SK-N-SH (cell line): ENCODE data around the gene SCAMP5. TPM values are rescaled to one million over a fixed set of nuclear protein-coding genes. Genes with fewer than 3 reads are reported as not detected.
A peak's percentile ranks its signal among the peaks of the same experiment; 100 is the strongest.

ENCODE experiments used
- CTCF ChIA-PET: fragments of 300-600, 350-600 bp; formaldehyde crosslinking; extraction: SDS; loops from one replicate; lab custom pipeline; 2021; lab: Yijun Ruan, JAX
- POLR2A ChIA-PET: fragments of 350-600 bp; sonication (Branson Sonifier 250); formaldehyde crosslinking; extraction: SDS; loops from one replicate; lab custom pipeline; 2020; ENCODE audit warnings: antibody characterized with exemption, inconsistent platforms; lab: Yijun Ruan, JAX
- DNase-seq: peaks from one replicate; pipeline ENCODE4 v3.0.0; 2012
- H2AFZ ChIP-seq: fragments of 200-600 bp; sonication (generic); 2 replicates; pipeline ENCODE4 v1.8.1; 2016; ENCODE audit warnings: antibody characterized with exemption, mild to moderate bottlenecking, low read depth
- H3F3A ChIP-seq: fragments of 200-600 bp; sonication (generic); replicated peaks from 2 replicates; pipeline ENCODE3; 2016; ENCODE audit warnings: antibody characterized with exemption, mild to moderate bottlenecking; ENCODE audit not compliant: insufficient read depth
- H3K27ac ChIP-seq, 2 experiments: fragments of 200-500 bp in 1 of 2; fragments of 200-600 bp in 1 of 2; sonication (Bioruptor generic) in 1 of 2; sonication (generic), shearing (Covaris generic) in 1 of 2; 2 replicates each; pipeline versions ENCODE4 v1.5.1 to v1.6.1; 2014 to 2016; ENCODE audit warnings: low read depth in 2 of 2, inconsistent platforms in 1 of 2, low read length in 1 of 2, mild to moderate bottlenecking in 1 of 2, mixed read lengths in 1 of 2
- H3K27me3 ChIP-seq: fragments of 200-600 bp; sonication (generic), shearing (Covaris generic); 2 replicates; pipeline ENCODE4 v1.6.1; 2016; ENCODE audit warnings: mixed run types; ENCODE audit not compliant: insufficient read depth
- H3K36me3 ChIP-seq, 2 experiments: fragments of 200-500 bp in 1 of 2; fragments of 200-600 bp in 1 of 2; sonication (Bioruptor generic) in 1 of 2; sonication (generic) in 1 of 2; replicated peaks in 1 of 2; 2 replicates each; pipeline versions ENCODE3 to v1.5.1; 2014 to 2016; ENCODE audit warnings: low read length in 1 of 2, mild to moderate bottlenecking in 1 of 2; ENCODE audit not compliant: insufficient read depth in 2 of 2, control insufficient read depth in 1 of 2
- H3K4me1 ChIP-seq, 2 experiments: fragments of 200-500 bp in 1 of 2; fragments of 200-600 bp in 1 of 2; sonication (Bioruptor generic) in 1 of 2; sonication (generic), shearing (Covaris generic) in 1 of 2; 2 replicates each; pipeline versions ENCODE4 v1.5.1 to v1.6.1; 2014 to 2016; ENCODE audit warnings: low read depth in 1 of 2, low read length in 1 of 2, mixed run types in 1 of 2; ENCODE audit not compliant: insufficient read depth in 2 of 2, control insufficient read depth in 1 of 2
- H3K4me2 ChIP-seq: fragments of 200-600 bp; sonication (generic), shearing (Covaris generic); 2 replicates; pipeline ENCODE4 v1.6.1; 2017; ENCODE audit warnings: mixed run types
- H3K4me3 ChIP-seq, 2 experiments: fragments of 200-500 bp in 1 of 2; fragments of 200-600 bp in 1 of 2; sonication (Bioruptor generic) in 1 of 2; sonication (generic), shearing (Covaris generic) in 1 of 2; 2 replicates each; pipeline versions ENCODE4 v1.5.1 to v1.8.1; 2014 to 2016; ENCODE audit warnings: low read depth in 2 of 2, inconsistent platforms in 1 of 2, low read length in 1 of 2, mild to moderate bottlenecking in 1 of 2, mixed read lengths in 1 of 2, moderate library complexity in 1 of 2
- H3K79me2 ChIP-seq: fragments of 200-600 bp; sonication (generic); 2 replicates; pipeline ENCODE4 v1.8.1; 2017; ENCODE audit warnings: mild to moderate bottlenecking; ENCODE audit not compliant: insufficient read depth
- H3K9ac ChIP-seq: fragments of 200-600 bp; sonication (generic); 2 replicates; pipeline ENCODE4 v1.6.1; 2017; ENCODE audit warnings: mixed run types
- H3K9me2 ChIP-seq: fragments of 200-600 bp; sonication (generic); 2 replicates; pipeline ENCODE4 v1.6.1; 2017; ENCODE audit warnings: mixed run types
- H3K9me3 ChIP-seq: fragments of 200-600 bp; sonication (generic); 2 replicates; pipeline ENCODE4 v1.6.1; 2017; ENCODE audit warnings: mixed run types, mild to moderate bottlenecking, moderate library complexity
- H4K20me1 ChIP-seq: fragments of 200-600 bp; sonication (generic); 2 replicates; pipeline ENCODE4 v1.6.1; 2017; ENCODE audit warnings: mild to moderate bottlenecking, mixed run types; ENCODE audit not compliant: insufficient read depth
- CHD2 ChIP-seq: fragments of 150-350 bp; IDR thresholded peaks from 2 replicates; pipeline ENCODE4 v1.6.1; 2018; ENCODE audit warnings: low read length; ENCODE audit not compliant: partially characterized antibody
- EP300 ChIP-seq, 2 experiments: IDR thresholded peaks; 2 replicates each; pipeline versions ENCODE4 v1.4.0 to v1.6.1; 2012; ENCODE audit warnings: borderline replicate concordance in 1 of 2, low read depth in 1 of 2, low read length in 1 of 2
- FOXJ3 ChIP-seq: sonication (generic); formaldehyde crosslinking; IDR thresholded peaks from 2 replicates; pipeline ENCODE4 v1.5.1; 2020; ENCODE audit warnings: mild to moderate bottlenecking, missing genetic modification reagents
- FOXM1 ChIP-seq: IDR thresholded peaks from 2 replicates; pipeline ENCODE4 v1.4.0; 2012; ENCODE audit warnings: low read depth, mild to moderate bottlenecking
- GATA2 ChIP-seq: sonication (generic); formaldehyde crosslinking; IDR thresholded peaks from 2 replicates; pipeline ENCODE4 v1.5.0; 2020; ENCODE audit warnings: mild to moderate bottlenecking, missing genetic modification reagents
- MEF2A ChIP-seq: IDR thresholded peaks from 2 replicates; pipeline ENCODE4 v1.4.0; 2012; ENCODE audit warnings: low read depth, borderline replicate concordance
- MXI1 ChIP-seq: IDR thresholded peaks from 2 replicates; pipeline ENCODE4 v1.6.1; 2012; ENCODE audit warnings: mild to moderate bottlenecking, low read depth, low read length, improper control_type of control experiment
- POLR2AphosphoS5 ChIP-seq: IDR thresholded peaks from 2 replicates; pipeline ENCODE4 v1.6.1; 2012; ENCODE audit warnings: low read depth, low read length
- RAD21 ChIP-seq: IDR thresholded peaks from 2 replicates; pipeline ENCODE4 v1.6.1; 2012; ENCODE audit warnings: mild to moderate bottlenecking, low read length
- RCOR1 ChIP-seq: fragments of 150-350 bp; IDR thresholded peaks from 2 replicates; pipeline ENCODE4 v1.6.1; 2017; ENCODE audit warnings: antibody characterized with exemption, low read length
- SIN3A ChIP-seq: IDR thresholded peaks from 2 replicates; pipeline ENCODE4 v1.6.1; 2012; ENCODE audit warnings: low read depth, mild to moderate bottlenecking, low read length, moderate library complexity, borderline replicate concordance
- TAF1 ChIP-seq: IDR thresholded peaks from 2 replicates; pipeline ENCODE4 v1.6.1; 2012; ENCODE audit warnings: low read depth, mild to moderate bottlenecking, low read length, moderate library complexity, borderline replicate concordance
- TEAD4 ChIP-seq: IDR thresholded peaks from 2 replicates; pipeline ENCODE4 v1.4.0; 2012; ENCODE audit warnings: mild to moderate bottlenecking, borderline replicate concordance; ENCODE audit not compliant: insufficient read depth
- USF1 ChIP-seq: IDR thresholded peaks from 2 replicates; pipeline ENCODE4 v1.4.0; 2012; ENCODE audit warnings: low read depth, borderline replicate concordance
- polyA plus RNA-seq, 3 experiments: library from polyadenylated mRNA; depleted of rRNA; stranded (reverse); fragments of >200 nt; gene quantifications; 2 replicates each; pipeline ENCODE4 v1.2.3, GENCODE V29; 2012
- TF ChIP-seq, protein P1 (sequence below): IDR thresholded peaks from 2 replicates; pipeline ENCODE4; 2012
- TF ChIP-seq, protein P2 (sequence below): fragments of 200-600 bp; sonication (generic); IDR thresholded peaks from 2 replicates; pipeline ENCODE4 v1.6.1; 2017; ENCODE audit warnings: antibody characterized with exemption, mild to moderate bottlenecking, moderate library complexity

Gene SCAMP5
- polyA plus RNA-seq, 1 of the 3 experiments (the other 2 are of a cell fraction), result 27.9 TPM

- H2AFZ ChIP-seq, result no peak overlapping the region
- ChIA-PET CTCF (interaction anchor here (0.6 to 5.6 kb wide), 13 partner anchors 8 to 247 kb away, joined by 3 to 36 read pairs (median 7); partner anchors contain the start of genes C15orf39, CSK, SCAMP5 and ULK3), POLR2A (interaction anchor here (0.6 to 5.5 kb wide), 12 partner anchors 10 to 184 kb away, joined by 3 to 47 read pairs (median 6); partner anchors contain the start of genes COX5A, FAM219B, PPCDC and SCAMP5)
- peak overlapping the region in 1 of 2 experiments; percentile 54; a peak in 1 of 4 replicates for H3K4me3 ChIP-seq
- no peaks in the 10 kb centered on the region for H3K9me2 ChIP-seq
- H3K36me3 ChIP-seq, result no peaks in the 10 kb centered on the region
- H3F3A ChIP-seq, result no peaks in the 10 kb centered on the region
- H4K20me1 ChIP-seq, result no peaks in the 10 kb centered on the region
- TF ChIP-seq POLR2AphosphoS5 (0 out of 2 replicates have a peak, but pooled peaks have one; percentile 28), RAD21 (peak; percentile 17), FOXM1 (no peak), MXI1 (peak; percentile 83), EP300 (IDR thresholded peaks at IDR 0.05; ENCODE audit: borderline replicate concordance in 1 of 2, low read depth in 1 of 2, low read length in 1 of 2) (peak in 1 of 2 experiments; percentile 92; a peak in 2 of 4 replicates), GATA2 (peak; percentile 98), RCOR1 (peak; percentile 94), MEF2A (no peak), TAF1 (no peak), TEAD4 (no peak), SIN3A (no peak), USF1 (no peak), CHD2 (peak; percentile 94), FOXJ3 (CRISPR knock-in tag) (0 out of 2 replicates have a peak, but pooled peaks have one; percentile 64)
- TF ChIP-seq, protein P1, sequence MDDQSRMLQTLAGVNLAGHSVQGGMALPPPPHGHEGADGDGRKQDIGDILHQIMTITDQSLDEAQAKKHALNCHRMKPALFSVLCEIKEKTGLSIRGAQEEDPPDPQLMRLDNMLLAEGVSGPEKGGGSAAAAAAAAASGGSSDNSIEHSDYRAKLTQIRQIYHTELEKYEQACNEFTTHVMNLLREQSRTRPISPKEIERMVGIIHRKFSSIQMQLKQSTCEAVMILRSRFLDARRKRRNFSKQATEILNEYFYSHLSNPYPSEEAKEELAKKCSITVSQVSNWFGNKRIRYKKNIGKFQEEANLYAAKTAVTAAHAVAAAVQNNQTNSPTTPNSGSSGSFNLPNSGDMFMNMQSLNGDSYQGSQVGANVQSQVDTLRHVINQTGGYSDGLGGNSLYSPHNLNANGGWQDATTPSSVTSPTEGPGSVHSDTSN, result 0 out of 2 replicates have a peak, but pooled peaks have one; percentile 9
- TF ChIP-seq, protein P2, sequence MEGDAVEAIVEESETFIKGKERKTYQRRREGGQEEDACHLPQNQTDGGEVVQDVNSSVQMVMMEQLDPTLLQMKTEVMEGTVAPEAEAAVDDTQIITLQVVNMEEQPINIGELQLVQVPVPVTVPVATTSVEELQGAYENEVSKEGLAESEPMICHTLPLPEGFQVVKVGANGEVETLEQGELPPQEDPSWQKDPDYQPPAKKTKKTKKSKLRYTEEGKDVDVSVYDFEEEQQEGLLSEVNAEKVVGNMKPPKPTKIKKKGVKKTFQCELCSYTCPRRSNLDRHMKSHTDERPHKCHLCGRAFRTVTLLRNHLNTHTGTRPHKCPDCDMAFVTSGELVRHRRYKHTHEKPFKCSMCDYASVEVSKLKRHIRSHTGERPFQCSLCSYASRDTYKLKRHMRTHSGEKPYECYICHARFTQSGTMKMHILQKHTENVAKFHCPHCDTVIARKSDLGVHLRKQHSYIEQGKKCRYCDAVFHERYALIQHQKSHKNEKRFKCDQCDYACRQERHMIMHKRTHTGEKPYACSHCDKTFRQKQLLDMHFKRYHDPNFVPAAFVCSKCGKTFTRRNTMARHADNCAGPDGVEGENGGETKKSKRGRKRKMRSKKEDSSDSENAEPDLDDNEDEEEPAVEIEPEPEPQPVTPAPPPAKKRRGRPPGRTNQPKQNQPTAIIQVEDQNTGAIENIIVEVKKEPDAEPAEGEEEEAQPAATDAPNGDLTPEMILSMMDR, result no peak
- TF ChIP-seq, all 33 proteins: peak for 9
- H3K4me2 ChIP-seq, result peak overlapping the region; percentile 90; the same call in 1 of the 2 replicates
- H3K9me3 ChIP-seq, result no peaks in the 10 kb centered on the region
- no peak overlapping the region for H3K9ac ChIP-seq
- H3K79me2 ChIP-seq, result no peaks in the 10 kb centered on the region
- no peaks in the 10 kb centered on the region; the same call in 1 of the 2 replicates for H3K27me3 ChIP-seq
- DNase-seq, result peak; percentile 79
- peaks cover 0 to 40% of the 10 kb centered on the region in 2 experiments; a peak in 1 of 4 replicates for H3K4me1 ChIP-seq
- H3K27ac ChIP-seq, result peak overlapping the region in 1 of 2 experiments; percentile 98; a peak in 2 of 4 replicates
Observed at GRCh38 chr15:74954515-74954914, 40.8 kb upstream of the SCAMP5 start.
